H9 (cell line): ENCODE data around the gene RNF41. TPM values are rescaled to one million over a fixed set of nuclear protein-coding genes. Genes with fewer than 3 reads are reported as not detected.
A peak's percentile ranks its signal among the peaks of the same experiment; 100 is the strongest.

Source experiments
- DNase-seq: peaks from one replicate; pipeline ENCODE4 v3.0.0-alpha.2; 2017
- H2AFZ ChIP-seq: one replicate; pipeline ENCODE4 v1.6.1; 2013; ENCODE audit warnings: mild to moderate bottlenecking, low read length, control low read depth, moderate library complexity
- H2AK5ac ChIP-seq: 2 replicates; pipeline ENCODE4 v1.6.1; 2013; ENCODE audit warnings: low read length, control low read depth, mixed read lengths; ENCODE audit not compliant: insufficient read length
- H2BK120ac ChIP-seq: one replicate; pipeline ENCODE4 v1.6.1; 2013; ENCODE audit warnings: low read depth, mild to moderate bottlenecking, low read length, control low read depth, inconsistent platforms; ENCODE audit not compliant: poor library complexity, severe bottlenecking
- H2BK12ac ChIP-seq: 2 replicates; pipeline ENCODE4 v1.6.1; 2013; ENCODE audit warnings: low read length, control low read depth, mixed read lengths, low read depth; ENCODE audit not compliant: insufficient read length
- H2BK15ac ChIP-seq: 2 replicates; pipeline ENCODE4 v1.6.1; 2013; ENCODE audit warnings: low read depth, low read length, control low read depth
- H2BK20ac ChIP-seq: one replicate; pipeline ENCODE4 v1.6.1; 2013; ENCODE audit warnings: low read depth, mild to moderate bottlenecking, low read length, control low read depth, inconsistent platforms; ENCODE audit not compliant: poor library complexity, severe bottlenecking
- H2BK5ac ChIP-seq: 2 replicates; pipeline ENCODE4 v1.6.1; 2013; ENCODE audit warnings: low read length, control low read depth, mixed read lengths; ENCODE audit not compliant: insufficient read length
- H3K14ac ChIP-seq: 2 replicates; pipeline ENCODE4 v1.6.1; 2013; ENCODE audit warnings: low read length, control low read depth; ENCODE audit not compliant: insufficient read depth
- H3K18ac ChIP-seq: 2 replicates; pipeline ENCODE4 v1.6.1; 2013; ENCODE audit warnings: low read depth, mild to moderate bottlenecking, mixed read lengths, low read length, control low read depth; ENCODE audit not compliant: insufficient read length
- H3K23ac ChIP-seq: 2 replicates; pipeline ENCODE4 v1.6.1; 2013; ENCODE audit warnings: low read length, control low read depth, mixed read lengths, low read depth; ENCODE audit not compliant: insufficient read length
- H3K23me2 ChIP-seq: 2 replicates; pipeline ENCODE4 v1.6.1; 2013; ENCODE audit warnings: low read depth, mild to moderate bottlenecking, mixed read lengths, low read length, control low read depth; ENCODE audit not compliant: insufficient read length, poor library complexity, severe bottlenecking
- H3K27ac ChIP-seq: 2 replicates; pipeline ENCODE4 v1.5.1; 2013; ENCODE audit warnings: low read length, control low read depth, mixed read lengths, low read depth; ENCODE audit not compliant: insufficient read length
- H3K27me3 ChIP-seq: 2 replicates; pipeline ENCODE4 v1.6.1; 2013; ENCODE audit warnings: low read length, control low read depth, inconsistent platforms; ENCODE audit not compliant: insufficient read depth
- H3K4ac ChIP-seq: 2 replicates; pipeline ENCODE4 v1.6.1; 2013; ENCODE audit warnings: low read depth, mild to moderate bottlenecking, control low read depth, inconsistent platforms, low read length, moderate library complexity
- H3K4me1 ChIP-seq: 2 replicates; pipeline ENCODE4 v1.6.1; 2013; ENCODE audit warnings: low read length, control low read depth, inconsistent platforms; ENCODE audit not compliant: insufficient read depth
- H3K4me2 ChIP-seq: 2 replicates; pipeline ENCODE4 v1.6.1; 2013; ENCODE audit warnings: low read length, control low read depth, mixed read lengths; ENCODE audit not compliant: insufficient read length, insufficient read depth
- H3K56ac ChIP-seq: 2 replicates; pipeline ENCODE4 v1.6.1; 2013; ENCODE audit warnings: low read depth, mild to moderate bottlenecking, mixed read lengths, low read length, control low read depth; ENCODE audit not compliant: insufficient read length
- H3K79me1 ChIP-seq: 2 replicates; pipeline ENCODE4 v1.6.1; 2013; ENCODE audit warnings: low read depth, mild to moderate bottlenecking, moderate library complexity, low read length, control low read depth, inconsistent platforms; ENCODE audit not compliant: insufficient read depth, poor library complexity, severe bottlenecking
- H3K79me2 ChIP-seq: 2 replicates; pipeline ENCODE4 v1.6.1; 2013; ENCODE audit warnings: low read length, control low read depth, inconsistent platforms; ENCODE audit not compliant: insufficient read depth
- H3K9ac ChIP-seq: 2 replicates; pipeline ENCODE4 v1.6.1; 2013; ENCODE audit warnings: low read length, control low read depth, mixed read lengths; ENCODE audit not compliant: insufficient read length; ENCODE audit errors: extremely low read depth
- H3K9me3 ChIP-seq: one replicate; pipeline ENCODE4 v1.6.1; 2013; ENCODE audit warnings: low read depth, low read length, inconsistent platforms; ENCODE audit not compliant: control insufficient read depth
- H3T11ph ChIP-seq: one replicate; pipeline ENCODE4 v1.6.1; 2013; ENCODE audit warnings: mild to moderate bottlenecking, low read length, control low read depth, inconsistent platforms
- H4K20me1 ChIP-seq: one replicate; pipeline ENCODE4 v1.6.1; 2013; ENCODE audit not compliant: control insufficient read depth, insufficient read length, insufficient read depth
- H4K5ac ChIP-seq: 2 replicates; pipeline ENCODE4 v1.6.1; 2013; ENCODE audit warnings: low read depth, mild to moderate bottlenecking, mixed read lengths, low read length, control low read depth; ENCODE audit not compliant: insufficient read length
- H4K8ac ChIP-seq: replicated peaks from 2 replicates; pipeline ENCODE4 v1.6.1; 2013; ENCODE audit warnings: low read length, control low read depth, mixed read lengths, low read depth; ENCODE audit not compliant: insufficient read length
- H4K91ac ChIP-seq: 2 replicates; pipeline ENCODE4 v1.6.1; 2013; ENCODE audit warnings: low read depth, mild to moderate bottlenecking, moderate library complexity, mixed read lengths, low read length, control low read depth; ENCODE audit not compliant: insufficient read length
- H3K27ac Mint-ChIP-seq, 3 experiments: 2 replicates in 2 of 3; 3 replicates in 1 of 3; pipeline ENCODE4 v1.8.0; 2020 to 2021; ENCODE audit warnings: mixed read lengths in 3 of 3, mild to moderate bottlenecking in 1 of 3, moderate library complexity in 1 of 3
- H3K27me3 Mint-ChIP-seq: 2 replicates; pipeline ENCODE4 v1.8.0; 2021; ENCODE audit warnings: low read depth, mild to moderate bottlenecking, moderate library complexity, mixed read lengths
- H3K36me3 Mint-ChIP-seq, 3 experiments: 2 replicates in 2 of 3; 3 replicates in 1 of 3; pipeline ENCODE4 v1.8.0; 2020 to 2021; ENCODE audit warnings: low read depth in 3 of 3, mixed read lengths in 3 of 3; ENCODE audit not compliant: insufficient read depth in 1 of 3
- H3K4me1 Mint-ChIP-seq, 2 experiments: 2 replicates each; pipeline ENCODE4 v1.8.0; 2020; ENCODE audit warnings: mixed read lengths in 2 of 2
- H3K4me3 Mint-ChIP-seq, 2 experiments: 2 replicates in 1 of 2; 3 replicates in 1 of 2; pipeline ENCODE4 v1.8.0; 2020 to 2021; ENCODE audit warnings: mild to moderate bottlenecking in 2 of 2, mixed read lengths in 2 of 2, moderate library complexity in 1 of 2
- H3K9me3 Mint-ChIP-seq, 2 experiments: 2 replicates in 1 of 2; 3 replicates in 1 of 2; pipeline ENCODE4 v1.8.0; 2020; ENCODE audit warnings: mild to moderate bottlenecking in 2 of 2, mixed read lengths in 2 of 2, moderate library complexity in 1 of 2
- CTCF ChIP-seq: fragments of 200-600 bp; sonication (generic); conservative IDR thresholded peaks from 3 replicates; pipeline ENCODE4 v1.8.0; 2021; ENCODE audit warnings: antibody characterized with exemption, mild to moderate bottlenecking
- WGBS: extraction: QIAGEN DNeasy Blood & Tissue Kit; methylation state at CpG from one replicate; pipeline ENCODE4 v1.1.7; 2013; ENCODE audit warnings: missing lambda C conversion rate, low lambda C conversion rate, mixed read lengths; ENCODE audit not compliant: insufficient read length; ENCODE audit errors: extremely low coverage; 5-methylcytosine and 5-hydroxymethylcytosine counted together
- total RNA-seq: library from RNA; stranded (reverse); gene quantifications from 2 replicates; pipeline ENCODE4 v1.2.1, GENCODE V29; 2021

Gene RNF41
- total RNA-seq, 1 experiment from 2014 or later, result 60.8 TPM

GRCh38 chr12:56253091-56253490 is 31.4 kb upstream of the RNF41 start:
- Histone ChIP-seq H3K4me2 (no peak overlapping the region), H2AFZ (no peak overlapping the region), H3K9ac (no peak overlapping the region), H2AK5ac (no peak overlapping the region), H3K18ac (no peak overlapping the region), H3T11ph (no peak overlapping the region), H4K91ac (no peak overlapping the region), H4K8ac (no peak overlapping the region), H2BK120ac (no peak overlapping the region), H3K56ac (no peak overlapping the region), H4K20me1 (peaks cover 2% of the 10 kb centered on the region), H2BK15ac (no peak overlapping the region), H3K79me2 (no peaks in the 10 kb centered on the region), H3K79me1 (no peaks in the 10 kb centered on the region), H3K23me2 (no peaks in the 10 kb centered on the region), H2BK12ac (no peak overlapping the region), H2BK5ac (no peak overlapping the region), H3K4ac (no peak overlapping the region), H2BK20ac (no peak overlapping the region), H4K5ac (no peak overlapping the region), H3K9me3 (no peaks in the 10 kb centered on the region), H3K14ac (no peak overlapping the region), H3K27ac (no peak overlapping the region), H3K4me1 (no peaks in the 10 kb centered on the region), H3K27me3 (no peaks in the 10 kb centered on the region), H3K23ac (no peak overlapping the region)
- H3K27ac Mint-ChIP-seq, result 0 out of 7 replicates have a peak overlapping the region, but pooled peaks of 1 of the 3 experiments have one; percentile 53
- no peaks in the 10 kb centered on the region; a peak in 1 of 5 replicates for H3K9me3 Mint-ChIP-seq
- no CpG with 5 or more reads among the region's 11 CpGs for whole genome bisulfite sequencing
- DNase-seq, result no peak
- no peaks in the 10 kb centered on the region for H3K27me3 Mint-ChIP-seq
- H3K4me1 Mint-ChIP-seq, result peaks cover 14% of the 10 kb centered on the region in 2 experiments
- H3K4me3 Mint-ChIP-seq, result no peak overlapping the region
- peaks cover 42 to 77% (median 72%) of the 10 kb centered on the region in 3 experiments; a peak in 6 of 7 replicates for H3K36me3 Mint-ChIP-seq
- no peak for TF ChIP-seq CTCF
